PFSK-1 (cell line): Measurements from ENCODE around the gene PCGF2.

ENCODE experiments used
- FOXP2 ChIP-seq: optimal IDR thresholded peaks from 2 replicates; pipeline ENCODE3; 2011; ENCODE audit warnings: borderline replicate concordance, control low read depth, inconsistent platforms; ENCODE audit not compliant: insufficient read depth; ENCODE audit errors: extremely low read length, extremely low read depth
- POLR2AphosphoS5 ChIP-seq: IDR thresholded peaks from 2 replicates; pipeline ENCODE4 v1.6.1; 2012; ENCODE audit warnings: low read depth, mild to moderate bottlenecking, control low read depth, low read length, moderate library complexity
- REST ChIP-seq, 2 experiments: IDR thresholded peaks; 2 replicates each; pipeline versions ENCODE4 v1.6.1 to v1.8.0; 2011 to 2012; ENCODE audit warnings: low read depth in 2 of 2, low read length in 2 of 2, control low read depth in 1 of 2, inconsistent platforms in 1 of 2, mild to moderate bottlenecking in 1 of 2, moderate library complexity in 1 of 2; ENCODE audit not compliant: insufficient read depth in 1 of 2
- SIN3A ChIP-seq: IDR thresholded peaks from 2 replicates; pipeline ENCODE4 v1.6.1; 2012; ENCODE audit warnings: mild to moderate bottlenecking, low read length, moderate library complexity, borderline replicate concordance; ENCODE audit not compliant: insufficient read depth
- TAF1 ChIP-seq: IDR thresholded peaks from 2 replicates; pipeline ENCODE4 v1.6.1; 2012; ENCODE audit warnings: low read length, control low read depth, borderline replicate concordance; ENCODE audit not compliant: insufficient read depth

GRCh38 chr17:38796451-38797157, 48.5 kb upstream of the PCGF2 start:
- no peak for TF ChIP-seq TAF1
- TF ChIP-seq SIN3A = no peak
- TF ChIP-seq POLR2AphosphoS5 = no peak
- no peak for TF ChIP-seq REST (IDR thresholded peaks at IDR 0.05; ENCODE audit: insufficient read depth in 1 of 2, low read depth in 2 of 2, low read length in 2 of 2)
- TF ChIP-seq FOXP2 = no peak
